Colonic mucosa (tissue), 4 donors: ENCODE results near the gene SEMA3A. TPM values are rescaled to one million over a fixed set of nuclear protein-coding genes. Genes with fewer than 3 reads are reported as not detected.
A peak's percentile ranks its signal among the peaks of the same experiment; 100 is the strongest.
"Not testable (repeated sequence)": the region's sequence is repeated elsewhere in the genome, so short reads cannot be mapped to it uniquely, and the experiment has no call there.

ENCODE experiments used
- DNase-seq: peaks from one replicate; pipeline ENCODE4 v3.0.0-alpha.2; 2020
- H3K27ac ChIP-seq: fragments of 200-600 bp; one replicate; pipeline ENCODE4 v1.8.0; 2021
- H3K27me3 ChIP-seq: fragments of 200-600 bp; one replicate; pipeline ENCODE4 v1.8.0; 2021
- H3K36me3 ChIP-seq: fragments of 200-600 bp; one replicate; pipeline ENCODE4 v1.8.0; 2021
- H3K4me1 ChIP-seq: fragments of 200-600 bp; one replicate; pipeline ENCODE4 v1.8.0; 2021; ENCODE audit warnings: mild to moderate bottlenecking
- H3K4me3 ChIP-seq: fragments of 200-600 bp; one replicate; pipeline ENCODE4 v1.8.0; 2021
- H3K9ac ChIP-seq, 2 donors: one replicate each; pipeline ENCODE4 v1.7.0; 2013; ENCODE audit warnings: control low read depth in 2 of 2, low read depth in 2 of 2, low read length in 2 of 2
- H3K9me3 ChIP-seq: fragments of 200-600 bp; one replicate; pipeline ENCODE4 v1.8.0; 2021
- CTCF ChIP-seq: fragments of 200-600 bp; IDR thresholded peaks from one replicate; pipeline ENCODE4 v1.8.0; 2022; ENCODE audit warnings: antibody characterized with exemption, mild to moderate bottlenecking
- intact Hi-C: fragments of 100-400 bp; cut with DNase I; formaldehyde crosslinking; loops from one replicate; pipeline ENCODE4 v1.14.1; 2022
- total RNA-seq, 2 donors: library from RNA; stranded (reverse); fragmentation: NEBNext Ultra II Directional in 1 of 2; extraction: Animal tissue kit (Norgen Biotek cat#: 25700) in 1 of 2; gene quantifications; one replicate each; pipeline ENCODE4 v1.2.1, GENCODE V29; 2021
- donor health status: healthy.
- donor health status: DM: no; HTN: no; CAD: no.
- donor health status: DM: no; HTN: no; CAD: no.

The SEMA3A gene
- total RNA-seq: 10 to 100 TPM in 1 of 2 donors, 1 to 10 TPM in 1; 1.7 to 14.2 TPM

- no peaks in the 10 kb centered on the region for H3K27me3 ChIP-seq
- intact Hi-C loops: no loop called here
- H3K9ac ChIP-seq: peak within 1 kb of the TSS; percentile 16 to 54
- no peaks in the 10 kb centered on the region for H3K36me3 ChIP-seq
- DNase-seq: peak; percentile 22
- peak within 1 kb of the TSS; percentile 7 for H3K27ac ChIP-seq
- peak within 1 kb of the TSS; percentile 30 for H3K4me3 ChIP-seq
- TF ChIP-seq CTCF: no peak
- no peaks in the 10 kb centered on the region for H3K4me1 ChIP-seq
- no peaks in the 10 kb centered on the region for H3K9me3 ChIP-seq
Observed at GRCh38 chr7:84194484-84195271, at the start of gene SEMA3A. SEMA3A (minus strand) TSS chr7:84194789; CDS start chr7:84194586, 203 bp downstream.

GRCh38 chr7:84243037-84243436, 48.4 kb upstream of the SEMA3A start:
- DNase-seq, H3K36me3 ChIP-seq, H3K9me3 ChIP-seq, H3K4me3 ChIP-seq, H3K4me1 ChIP-seq, H3K9ac ChIP-seq, intact Hi-C loops, H3K27ac ChIP-seq, H3K27me3 ChIP-seq: not testable (repeated sequence)

- DNase-seq: no peak
- Histone ChIP-seq H3K9me3 (no peaks in the 10 kb centered on the region), H3K4me3 (no peak overlapping the region), H3K9ac (no peak overlapping the region), H3K4me1 (no peaks in the 10 kb centered on the region), H3K36me3 (no peaks in the 10 kb centered on the region), H3K27ac (no peak overlapping the region), H3K27me3 (no peaks in the 10 kb centered on the region)
- intact Hi-C loops: no loop called here
- TF ChIP-seq CTCF: no peak
Observed at GRCh38 chr7:84238596-84238995, 44.0 kb upstream of the SEMA3A start.

GRCh38 chr7:84237533-84238173, 43.1 kb upstream of the SEMA3A start:
- no peak overlapping the region for H3K4me3 ChIP-seq
- TF ChIP-seq CTCF: no peak
- no peaks in the 10 kb centered on the region for H3K9me3 ChIP-seq
- no peaks in the 10 kb centered on the region for H3K27me3 ChIP-seq
- no peak for DNase-seq
- no peaks in the 10 kb centered on the region for H3K4me1 ChIP-seq
- no peaks in the 10 kb centered on the region for H3K36me3 ChIP-seq
- no peak overlapping the region for H3K9ac ChIP-seq
- H3K27ac ChIP-seq: no peak overlapping the region
- intact Hi-C loops: no loop called here

GRCh38 chr7:84236398-84236797, 41.8 kb upstream of the SEMA3A start:
- H3K9ac ChIP-seq: no peak overlapping the region
- intact Hi-C loops: no loop called here

More at GRCh38 chr7:84236398-84236797, 41.8 kb upstream of the SEMA3A start:
- H3K27ac ChIP-seq: no peak overlapping the region
- H3K9me3 ChIP-seq: no peaks in the 10 kb centered on the region
- H3K36me3 ChIP-seq: no peaks in the 10 kb centered on the region
- DNase-seq: no peak
- H3K27me3 ChIP-seq: no peaks in the 10 kb centered on the region
- H3K4me1 ChIP-seq: no peaks in the 10 kb centered on the region
- TF ChIP-seq CTCF: no peak
- H3K4me3 ChIP-seq: no peak overlapping the region
